ENCODE data around the gene BRCA1.

The BRCA1 gene

GRCh38 chr17:43030137-43030767 is 94.9 kb downstream of the BRCA1 start:
- in situ Hi-C loops (cut with MboI; ENCODE audit: low pct_unique_long_range_greater_than_20kb, low sequenced_read_pairs), result no loop called here
- no peak for DNase-seq

- in situ Hi-C loops (cut with MboI; ENCODE audit: low pct_unique_long_range_greater_than_20kb, low sequenced_read_pairs), result no loop called here
- DNase-seq, result no peak
These were observed 96.8 kb downstream of the BRCA1 start for GRCh38 chr17:43028221-43028861.

- in situ Hi-C loops (cut with MboI; ENCODE audit: low pct_unique_long_range_greater_than_20kb, low sequenced_read_pairs), result no loop called here
- DNase-seq, result no peak
These were observed 97.8 kb downstream of the BRCA1 start for GRCh38 chr17:43027091-43028032.

GRCh38 chr17:43026595-43026994 is 98.6 kb downstream of the BRCA1 start:
- DNase-seq, result no peak
- in situ Hi-C loops (cut with MboI; ENCODE audit: low pct_unique_long_range_greater_than_20kb, low sequenced_read_pairs), result no loop called here

- DNase-seq, result no peak
- in situ Hi-C loops (cut with MboI; ENCODE audit: low pct_unique_long_range_greater_than_20kb, low sequenced_read_pairs), result no loop called here
These were observed 99.2 kb downstream of the BRCA1 start for GRCh38 chr17:43025766-43026537.

GRCh38 chr17:43025290-43025657 is 99.9 kb downstream of the BRCA1 start:
- in situ Hi-C loops (cut with MboI; ENCODE audit: low pct_unique_long_range_greater_than_20kb, low sequenced_read_pairs), result no loop called here
- no peak for DNase-seq

- DNase-seq, result peak; percentile 95
- in situ Hi-C loops (cut with MboI; ENCODE audit: low pct_unique_long_range_greater_than_20kb, low sequenced_read_pairs), result loop anchor here (25.0 kb wide), 1 partner anchor 338 kb away; no protein-coding TSS in a partner anchor
These were observed 100.5 kb downstream of the BRCA1 start, which contains the start of gene RND2 for GRCh38 chr17:43024407-43025289. TSS of gene RND2 (plus strand) at chr17:43025231. CDS start at chr17:43025348, 117 bp downstream.

GRCh38 chr17:43021741-43022512 is 103.2 kb downstream of the BRCA1 start, which contains the start of gene VAT1:
TSS of gene VAT1 (minus strand) at chr17:43022385. CDS start at chr17:43022322, 63 bp downstream.
- in situ Hi-C loops (cut with MboI; ENCODE audit: low pct_unique_long_range_greater_than_20kb, low sequenced_read_pairs), result loop anchor here (25.0 kb wide), 1 partner anchor 340 kb away; no protein-coding TSS in a partner anchor
- peak; percentile 82 for DNase-seq

- peak; percentile 71 for DNase-seq
- in situ Hi-C loops (cut with MboI; ENCODE audit: low pct_unique_long_range_greater_than_20kb, low sequenced_read_pairs), result loop anchor here (25.0 kb wide), 1 partner anchor 341 kb away; no protein-coding TSS in a partner anchor
These were observed 104.1 kb downstream of the BRCA1 start for GRCh38 chr17:43020789-43021740.

- DNase-seq, result peak; percentile 70
- in situ Hi-C loops (cut with MboI; ENCODE audit: low pct_unique_long_range_greater_than_20kb, low sequenced_read_pairs), result loop anchor here (25.0 kb wide), 1 partner anchor 342 kb away; no protein-coding TSS in a partner anchor
These were observed 105.0 kb downstream of the BRCA1 start for GRCh38 chr17:43020030-43020621.

- no peak for DNase-seq
- in situ Hi-C loops (cut with MboI; ENCODE audit: low pct_unique_long_range_greater_than_20kb, low sequenced_read_pairs), result loop anchor here (10.0 to 25.0 kb wide), 2 partner anchors 65 to 343 kb away; no protein-coding TSS in a partner anchor
These were observed 105.7 kb downstream of the BRCA1 start for GRCh38 chr17:43019418-43019817.

- in situ Hi-C loops (cut with MboI; ENCODE audit: low pct_unique_long_range_greater_than_20kb, low sequenced_read_pairs), result loop anchor here (10.0 to 25.0 kb wide), 2 partner anchors 64 to 343 kb away; no protein-coding TSS in a partner anchor
- peak; percentile 47 for DNase-seq
These were observed 106.2 kb downstream of the BRCA1 start for GRCh38 chr17:43018932-43019331.

- DNase-seq, result peak; percentile 44
- in situ Hi-C loops (cut with MboI; ENCODE audit: low pct_unique_long_range_greater_than_20kb, low sequenced_read_pairs), result loop anchor here (10.0 to 25.0 kb wide), 2 partner anchors 63 to 344 kb away; no protein-coding TSS in a partner anchor
These were observed 106.9 kb downstream of the BRCA1 start for GRCh38 chr17:43018008-43018853.

- no peak for DNase-seq
- in situ Hi-C loops (cut with MboI; ENCODE audit: low pct_unique_long_range_greater_than_20kb, low sequenced_read_pairs), result loop anchor here (10.0 to 25.0 kb wide), 2 partner anchors 61 to 346 kb away; no protein-coding TSS in a partner anchor
These were observed 108.9 kb downstream of the BRCA1 start for GRCh38 chr17:43016216-43016615.
